Epidermal melanocyte (primary cell): ENCODE measurements around the gene UBA52.

Source experiments
- DNase-seq: peaks from one replicate; pipeline ENCODE4 v3.0.0; 2011; ENCODE audit warnings: low spot score; ENCODE audit not compliant: insufficient read length

Gene UBA52

DNA sequence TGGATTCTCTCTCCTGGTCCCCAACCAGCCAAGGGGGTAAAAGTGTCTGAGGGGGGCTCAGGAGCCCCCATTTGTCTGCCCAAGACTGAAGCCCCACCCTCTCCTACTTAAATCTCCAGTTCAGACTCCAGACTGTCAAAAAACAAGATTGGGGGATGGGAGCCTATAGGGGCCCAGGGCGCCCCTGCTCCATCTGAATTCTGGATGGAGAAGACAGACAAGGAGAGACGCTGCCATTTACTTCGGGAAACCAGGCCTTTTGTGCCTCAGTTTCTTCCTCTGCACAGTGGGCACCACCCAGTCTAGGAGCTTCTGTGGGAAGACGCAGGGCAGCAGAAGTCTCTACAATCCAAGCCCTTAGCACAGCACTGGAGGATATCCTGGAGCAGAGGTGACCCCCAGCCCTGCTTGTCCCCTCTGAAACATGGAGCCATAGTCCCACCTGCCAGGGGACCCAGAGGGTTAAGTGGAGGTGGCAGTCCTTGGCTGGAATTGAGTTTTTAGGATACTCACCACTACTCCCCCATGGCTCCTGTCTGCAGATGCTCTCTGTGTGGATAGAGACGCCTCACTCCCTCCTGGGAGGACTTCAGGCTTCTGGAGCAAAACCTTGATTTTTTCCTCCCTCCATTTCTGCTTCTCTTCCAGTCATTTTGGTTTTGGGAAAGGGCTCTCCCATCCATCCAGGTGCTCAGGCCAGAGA lies 36.6 kb downstream of the UBA52 start:
- peak; percentile 11 for DNase-seq

- no peak for DNase-seq
Observed at GRCh38 chr19:18608805-18609716, 37.4 kb downstream of the UBA52 start.

DNA sequence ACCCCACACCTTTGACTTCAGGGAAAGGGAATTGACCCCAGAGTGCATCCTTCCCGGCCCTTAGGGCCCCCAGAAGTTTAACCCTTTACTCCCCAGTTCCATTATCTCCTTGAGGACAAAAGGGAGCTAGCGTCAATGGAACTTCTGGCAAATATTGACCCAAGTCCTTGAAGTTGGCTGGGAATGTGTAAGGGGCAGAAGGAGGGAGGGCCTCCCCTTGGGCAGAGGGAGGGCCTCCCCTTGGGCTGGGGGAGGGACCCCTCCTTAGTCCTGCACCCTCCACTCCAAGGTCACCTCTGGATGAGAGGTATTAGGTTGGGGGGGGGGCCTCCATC lies 38.0 kb downstream of the UBA52 start:
- DNase-seq = no peak

- DNase-seq = no peak
Observed at GRCh38 chr19:18610245-18610555, 38.5 kb downstream of the UBA52 start.

DNA sequence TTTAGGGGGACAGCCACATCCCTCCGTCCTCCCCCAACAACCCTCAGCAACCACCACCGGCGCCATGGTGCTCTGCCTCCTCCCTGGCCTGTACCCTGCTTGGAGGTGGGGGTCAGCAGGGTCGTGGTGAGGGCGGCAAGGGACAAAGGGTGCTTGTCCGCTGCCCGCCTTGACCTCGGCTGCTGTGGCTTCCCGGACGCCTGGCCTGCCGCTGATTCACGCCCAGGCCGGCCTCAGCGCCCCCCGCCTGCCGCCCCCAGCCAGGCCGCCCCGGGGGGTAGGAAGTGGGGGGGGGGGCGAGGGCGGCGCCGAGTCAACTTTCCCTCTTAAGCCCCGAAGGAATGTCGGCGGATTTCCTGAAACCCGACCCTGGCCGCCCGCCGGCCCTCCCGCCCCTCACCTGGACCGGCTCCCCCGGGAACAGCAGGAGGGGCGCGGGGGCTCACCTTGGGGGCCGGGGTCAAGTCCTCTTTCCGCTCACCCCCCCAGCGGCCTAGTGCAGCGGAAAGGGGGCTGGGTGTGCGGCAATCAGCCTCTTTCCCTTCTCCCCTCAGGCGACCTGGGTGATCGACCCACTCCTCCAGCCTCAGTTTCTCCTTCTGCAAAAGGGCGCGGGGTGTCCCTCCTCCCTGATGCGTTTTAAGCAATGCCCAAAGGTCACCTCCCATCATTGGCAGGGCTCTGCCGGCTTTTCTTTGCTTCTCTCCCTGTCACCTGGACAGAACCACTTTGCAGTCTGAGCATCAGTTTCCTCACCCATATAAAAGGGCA lies 39.1 kb downstream of the UBA52 start:
- no peak for DNase-seq

- no peak for DNase-seq
Observed at GRCh38 chr19:18611327-18612050, 39.8 kb downstream of the UBA52 start.

DNA sequence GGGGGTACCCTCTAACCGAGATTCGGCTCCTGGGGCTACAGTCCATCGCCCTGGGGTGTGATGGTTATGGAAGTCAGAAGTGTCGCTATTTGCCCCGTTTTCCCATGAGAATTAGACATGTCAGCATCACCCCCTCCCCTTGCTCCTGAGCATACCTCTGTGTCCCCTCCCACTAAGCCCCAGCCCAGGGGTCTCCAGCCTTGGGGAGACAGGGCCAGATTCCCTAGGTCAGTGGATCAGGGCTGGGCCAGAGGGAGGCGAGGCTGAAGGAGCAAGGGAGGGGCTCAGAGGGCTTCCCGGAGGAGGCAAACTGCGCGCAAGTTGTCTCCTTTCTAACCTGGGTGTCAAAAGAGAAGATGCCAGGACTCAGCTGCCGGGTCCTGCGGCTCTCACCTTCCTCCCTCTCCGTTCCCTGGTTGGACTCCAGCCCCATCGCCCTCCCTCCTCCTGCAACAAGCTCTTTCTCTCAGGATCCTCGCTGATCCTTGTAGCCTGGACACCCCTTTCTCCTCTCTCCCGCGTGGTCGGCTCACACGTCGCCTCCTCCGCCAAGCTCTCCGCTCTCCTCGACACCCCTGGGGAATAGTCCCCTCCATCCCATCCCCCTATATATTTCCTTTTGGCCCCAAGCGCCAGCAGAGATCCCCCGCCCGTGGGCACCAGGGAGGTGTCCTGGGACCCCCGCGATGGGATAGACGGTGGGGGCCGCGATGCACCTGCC lies 40.6 kb downstream of the UBA52 start:
- DNase-seq = no peak

DNA sequence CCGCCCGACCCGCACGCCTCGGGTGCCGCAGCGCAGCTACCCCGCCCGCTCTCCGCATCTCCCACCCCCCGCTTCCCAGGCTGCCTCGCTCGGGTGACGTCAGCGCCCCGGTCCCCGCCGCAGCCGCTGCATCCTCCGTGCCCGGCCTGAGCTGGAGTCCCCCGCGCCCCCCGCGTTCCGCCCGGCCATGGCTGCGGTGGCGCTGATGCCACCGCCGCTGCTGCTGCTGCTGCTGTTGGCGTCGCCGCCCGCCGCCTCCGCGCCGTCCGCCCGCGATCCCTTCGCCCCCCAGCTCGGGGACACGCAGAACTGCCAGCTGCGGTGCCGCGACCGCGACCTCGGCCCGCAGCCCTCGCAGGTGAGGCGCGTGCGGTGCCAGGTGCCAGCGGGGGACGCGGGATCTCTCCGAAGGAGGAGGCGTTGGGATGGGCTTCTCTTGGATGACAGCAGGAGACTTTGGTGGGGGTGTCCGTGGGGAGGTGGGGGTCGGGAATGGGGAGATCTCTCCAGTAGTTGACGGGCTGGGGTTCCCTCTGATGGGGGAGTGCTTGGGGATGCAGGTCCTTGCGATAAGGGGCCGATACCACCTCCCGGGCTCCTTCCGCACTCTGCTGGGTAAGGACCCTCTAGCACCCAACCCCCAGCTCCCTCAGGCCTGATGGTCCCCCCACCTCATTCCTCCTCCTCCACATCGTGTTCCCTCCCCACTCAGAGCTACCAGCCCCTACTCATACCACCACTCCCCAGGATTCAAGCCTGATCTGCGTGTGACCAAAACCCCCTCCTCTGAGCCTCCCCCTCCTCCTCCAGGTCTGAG lies 41.3 kb downstream of the UBA52 start, which contains the start of gene TMEM59L:
Gene TMEM59L, plus strand, starts transcription at position 99 of the 817 bp plus-strand sequence. Its CDS starts 89 bp downstream, at position 188.
- DNase-seq = no peak

GRCh38 chr19:18613589-18614234 lies 42.1 kb downstream of the UBA52 start:
- no peak for DNase-seq

DNA sequence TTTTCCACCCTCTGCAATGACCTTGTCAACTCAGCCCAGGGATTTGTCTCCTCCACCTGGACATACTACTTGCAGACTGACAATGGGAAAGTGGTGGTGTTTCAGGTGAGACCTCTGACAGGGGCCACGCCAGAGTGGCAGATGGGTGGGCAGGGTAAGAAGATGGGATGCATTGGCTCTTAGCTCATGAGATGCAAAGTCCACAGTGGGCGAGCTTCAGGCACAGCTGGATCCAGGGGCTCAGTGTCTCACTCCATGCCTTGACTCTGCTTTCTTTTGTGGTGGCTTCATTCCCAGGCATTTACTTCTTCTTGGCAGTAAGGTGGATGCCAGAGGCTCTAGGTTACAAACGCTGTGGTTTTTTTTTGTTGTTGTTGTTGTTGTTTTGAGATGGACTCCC lies 44.4 kb downstream of the UBA52 start:
- no peak for DNase-seq

DNA sequence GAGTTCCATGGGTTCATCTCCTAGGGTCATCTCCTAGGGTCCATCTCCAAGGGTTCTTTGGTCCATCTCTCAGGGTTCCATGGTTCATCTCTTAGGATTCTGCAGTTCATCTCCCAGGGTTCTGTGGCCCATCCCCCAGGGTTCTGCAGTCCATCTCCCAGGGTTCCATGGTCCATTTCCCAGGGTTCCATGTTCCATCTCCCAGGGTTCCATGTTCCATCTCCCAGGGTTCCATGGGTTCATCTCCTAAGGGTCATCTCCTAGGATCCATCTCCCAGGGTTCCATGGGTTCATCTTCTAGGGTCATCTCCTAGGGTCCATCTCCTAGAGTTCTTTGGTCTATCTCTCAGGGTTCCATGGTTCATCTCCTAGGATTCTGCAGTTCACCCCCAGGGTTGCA lies 45.9 kb downstream of the UBA52 start:
- DNase-seq = no peak

GRCh38 chr19:18618236-18618635 lies 46.6 kb downstream of the UBA52 start:
- DNase-seq = no peak

DNA sequence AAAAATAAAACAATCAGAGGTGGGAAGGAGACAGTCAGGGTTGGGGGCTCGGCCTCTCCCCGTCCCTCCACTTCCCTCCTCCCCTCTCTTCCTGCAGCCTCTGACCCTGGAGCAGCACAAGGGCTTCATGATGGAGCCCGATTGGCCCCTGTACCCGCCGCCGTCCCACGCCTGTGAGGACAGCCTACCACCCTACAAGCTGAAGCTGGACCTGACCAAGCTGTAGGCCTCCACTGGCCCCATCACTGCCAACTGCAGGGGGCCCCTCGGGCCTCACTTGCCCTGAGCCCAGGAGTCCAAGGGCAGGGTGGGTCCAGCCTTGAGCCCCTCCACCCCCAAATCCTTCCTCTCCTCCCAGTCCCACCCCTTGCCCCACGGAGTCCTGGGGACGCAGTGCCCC lies 48.7 kb downstream of the UBA52 start:
- DNase-seq = no peak

DNA sequence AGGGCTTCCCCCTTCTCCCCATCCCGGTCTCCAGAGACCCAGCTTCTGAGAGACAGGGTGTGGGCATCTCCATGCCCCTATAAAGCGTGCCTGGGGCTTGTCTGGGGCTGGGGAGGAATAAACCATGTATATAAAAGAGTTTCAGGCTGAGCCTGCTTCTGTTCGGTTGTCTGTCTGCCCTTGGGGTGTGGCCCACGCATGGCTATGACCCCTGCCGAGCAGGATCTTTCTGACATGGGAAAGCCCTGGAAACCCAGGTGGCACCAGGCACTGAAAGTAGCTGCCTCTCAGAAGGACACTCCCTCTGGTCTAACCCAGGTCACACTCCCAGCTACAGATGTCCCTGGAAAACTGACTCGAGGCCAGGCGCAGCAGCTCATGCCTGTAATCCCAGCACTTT lies 49.2 kb downstream of the UBA52 start:
- no peak for DNase-seq

- no peak for DNase-seq
Observed at GRCh38 chr19:18626906-18627305, 55.2 kb downstream of the UBA52 start.
